ENCODE measurements around the gene MGP. TPM values are rescaled to one million over a fixed set of nuclear protein-coding genes. Genes with fewer than 3 reads are reported as not detected.

The MGP gene
- polyA plus RNA-seq, 1 donor from 2014 or later = 0.90 TPM

GRCh38 chr12:14919455-14919854, 33.8 kb upstream of the MGP start:
- TF ChIP-seq, protein P1, sequence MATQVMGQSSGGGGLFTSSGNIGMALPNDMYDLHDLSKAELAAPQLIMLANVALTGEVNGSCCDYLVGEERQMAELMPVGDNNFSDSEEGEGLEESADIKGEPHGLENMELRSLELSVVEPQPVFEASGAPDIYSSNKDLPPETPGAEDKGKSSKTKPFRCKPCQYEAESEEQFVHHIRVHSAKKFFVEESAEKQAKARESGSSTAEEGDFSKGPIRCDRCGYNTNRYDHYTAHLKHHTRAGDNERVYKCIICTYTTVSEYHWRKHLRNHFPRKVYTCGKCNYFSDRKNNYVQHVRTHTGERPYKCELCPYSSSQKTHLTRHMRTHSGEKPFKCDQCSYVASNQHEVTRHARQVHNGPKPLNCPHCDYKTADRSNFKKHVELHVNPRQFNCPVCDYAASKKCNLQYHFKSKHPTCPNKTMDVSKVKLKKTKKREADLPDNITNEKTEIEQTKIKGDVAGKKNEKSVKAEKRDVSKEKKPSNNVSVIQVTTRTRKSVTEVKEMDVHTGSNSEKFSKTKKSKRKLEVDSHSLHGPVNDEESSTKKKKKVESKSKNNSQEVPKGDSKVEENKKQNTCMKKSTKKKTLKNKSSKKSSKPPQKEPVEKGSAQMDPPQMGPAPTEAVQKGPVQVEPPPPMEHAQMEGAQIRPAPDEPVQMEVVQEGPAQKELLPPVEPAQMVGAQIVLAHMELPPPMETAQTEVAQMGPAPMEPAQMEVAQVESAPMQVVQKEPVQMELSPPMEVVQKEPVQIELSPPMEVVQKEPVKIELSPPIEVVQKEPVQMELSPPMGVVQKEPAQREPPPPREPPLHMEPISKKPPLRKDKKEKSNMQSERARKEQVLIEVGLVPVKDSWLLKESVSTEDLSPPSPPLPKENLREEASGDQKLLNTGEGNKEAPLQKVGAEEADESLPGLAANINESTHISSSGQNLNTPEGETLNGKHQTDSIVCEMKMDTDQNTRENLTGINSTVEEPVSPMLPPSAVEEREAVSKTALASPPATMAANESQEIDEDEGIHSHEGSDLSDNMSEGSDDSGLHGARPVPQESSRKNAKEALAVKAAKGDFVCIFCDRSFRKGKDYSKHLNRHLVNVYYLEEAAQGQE (IDR thresholded peaks at IDR 0.05; ENCODE audit: borderline replicate concordance) = no peak
- TF ChIP-seq MXI1 (conservative IDR thresholded peaks at IDR 0.05; ENCODE audit: poor library complexity, severe bottlenecking) (no peak), EZH2 (IDR thresholded peaks at IDR 0.05; ENCODE audit: borderline replicate concordance, insufficient read depth, low read length, poor library complexity, severe bottlenecking) (no peak), EP300 (conservative IDR thresholded peaks at IDR 0.05; ENCODE audit: poor library complexity, severe bottlenecking) (no peak), SMC3 (conservative IDR thresholded peaks at IDR 0.05; ENCODE audit: poor library complexity) (no peak), POLR2AphosphoS5 (IDR thresholded peaks at IDR 0.05) (no peak), TAF1 (IDR thresholded peaks at IDR 0.05; ENCODE audit: low read depth) (no peak), RAD21 (conservative IDR thresholded peaks at IDR 0.05) (no peak)
- TF ChIP-seq, protein P2, sequence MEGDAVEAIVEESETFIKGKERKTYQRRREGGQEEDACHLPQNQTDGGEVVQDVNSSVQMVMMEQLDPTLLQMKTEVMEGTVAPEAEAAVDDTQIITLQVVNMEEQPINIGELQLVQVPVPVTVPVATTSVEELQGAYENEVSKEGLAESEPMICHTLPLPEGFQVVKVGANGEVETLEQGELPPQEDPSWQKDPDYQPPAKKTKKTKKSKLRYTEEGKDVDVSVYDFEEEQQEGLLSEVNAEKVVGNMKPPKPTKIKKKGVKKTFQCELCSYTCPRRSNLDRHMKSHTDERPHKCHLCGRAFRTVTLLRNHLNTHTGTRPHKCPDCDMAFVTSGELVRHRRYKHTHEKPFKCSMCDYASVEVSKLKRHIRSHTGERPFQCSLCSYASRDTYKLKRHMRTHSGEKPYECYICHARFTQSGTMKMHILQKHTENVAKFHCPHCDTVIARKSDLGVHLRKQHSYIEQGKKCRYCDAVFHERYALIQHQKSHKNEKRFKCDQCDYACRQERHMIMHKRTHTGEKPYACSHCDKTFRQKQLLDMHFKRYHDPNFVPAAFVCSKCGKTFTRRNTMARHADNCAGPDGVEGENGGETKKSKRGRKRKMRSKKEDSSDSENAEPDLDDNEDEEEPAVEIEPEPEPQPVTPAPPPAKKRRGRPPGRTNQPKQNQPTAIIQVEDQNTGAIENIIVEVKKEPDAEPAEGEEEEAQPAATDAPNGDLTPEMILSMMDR (IDR thresholded peaks at IDR 0.05; ENCODE audit: poor library complexity, severe bottlenecking) = no peak
- no peak overlapping the region for H3K9ac ChIP-seq (ENCODE audit: low read length)
- H3K4me3 ChIP-seq (ENCODE audit: low read length) = no peak overlapping the region
- no peak overlapping the region for H3K4me2 ChIP-seq (ENCODE audit: low read length)
- no peaks in the 10 kb centered on the region for H3K79me2 ChIP-seq (replicated peaks; ENCODE audit: insufficient read depth, low read length)
- H3K9me2 ChIP-seq (ENCODE audit: insufficient read depth, low read length) = no peaks in the 10 kb centered on the region
- H3K9me3 ChIP-seq (ENCODE audit: low read length) = no peaks in the 10 kb centered on the region
- no peaks in the 10 kb centered on the region for H3K36me3 ChIP-seq (ENCODE audit: insufficient read depth, low read length)
- H2AFZ ChIP-seq (ENCODE audit: low read depth, low read length) = no peak overlapping the region
- H3F3A ChIP-seq (ENCODE audit: insufficient read depth, low read length, poor library complexity, severe bottlenecking) = no peaks in the 10 kb centered on the region
- no peak overlapping the region for H3K27ac ChIP-seq (ENCODE audit: low read length)
- H4K20me1 ChIP-seq (ENCODE audit: insufficient read depth) = no peaks in the 10 kb centered on the region
- no peaks in the 10 kb centered on the region for H3K27me3 ChIP-seq (ENCODE audit: insufficient read depth, low read depth, low read length)

- Histone ChIP-seq H3K9me3 (ENCODE audit: low read length) (no peaks in the 10 kb centered on the region), H2AFZ (ENCODE audit: low read depth, low read length) (no peak overlapping the region), H3K9ac (ENCODE audit: low read length) (no peak overlapping the region), H3K79me2 (replicated peaks; ENCODE audit: insufficient read depth, low read length) (no peaks in the 10 kb centered on the region), H3K4me3 (ENCODE audit: low read length) (no peak overlapping the region), H3K27me3 (ENCODE audit: insufficient read depth, low read depth, low read length) (no peaks in the 10 kb centered on the region), H3K36me3 (ENCODE audit: insufficient read depth, low read length) (no peaks in the 10 kb centered on the region), H3F3A (ENCODE audit: insufficient read depth, low read length, poor library complexity, severe bottlenecking) (no peaks in the 10 kb centered on the region), H3K27ac (ENCODE audit: low read length) (no peak overlapping the region), H3K9me2 (ENCODE audit: insufficient read depth, low read length) (no peaks in the 10 kb centered on the region), H4K20me1 (ENCODE audit: insufficient read depth) (no peaks in the 10 kb centered on the region), H3K4me2 (ENCODE audit: low read length) (no peak overlapping the region)
- TF ChIP-seq, protein P1 (IDR thresholded peaks at IDR 0.05; ENCODE audit: borderline replicate concordance) = no peak
- TF ChIP-seq TAF1 (IDR thresholded peaks at IDR 0.05; ENCODE audit: low read depth) = no peak
- TF ChIP-seq MXI1 (conservative IDR thresholded peaks at IDR 0.05; ENCODE audit: poor library complexity, severe bottlenecking) = no peak
- no peak for TF ChIP-seq RAD21 (conservative IDR thresholded peaks at IDR 0.05)
- no peak for TF ChIP-seq EZH2 (IDR thresholded peaks at IDR 0.05; ENCODE audit: borderline replicate concordance, insufficient read depth, low read length, poor library complexity, severe bottlenecking)
- TF ChIP-seq, protein P2 (IDR thresholded peaks at IDR 0.05; ENCODE audit: poor library complexity, severe bottlenecking) = no peak
- no peak for TF ChIP-seq EP300 (conservative IDR thresholded peaks at IDR 0.05; ENCODE audit: poor library complexity, severe bottlenecking)
- no peak for TF ChIP-seq POLR2AphosphoS5 (IDR thresholded peaks at IDR 0.05)
- TF ChIP-seq SMC3 (conservative IDR thresholded peaks at IDR 0.05; ENCODE audit: poor library complexity) = no peak
Measured at GRCh38 chr12:14915736-14916135, 30.1 kb upstream of the MGP start.
